Measurements from ENCODE around the gene IL2RA.

DNA sequence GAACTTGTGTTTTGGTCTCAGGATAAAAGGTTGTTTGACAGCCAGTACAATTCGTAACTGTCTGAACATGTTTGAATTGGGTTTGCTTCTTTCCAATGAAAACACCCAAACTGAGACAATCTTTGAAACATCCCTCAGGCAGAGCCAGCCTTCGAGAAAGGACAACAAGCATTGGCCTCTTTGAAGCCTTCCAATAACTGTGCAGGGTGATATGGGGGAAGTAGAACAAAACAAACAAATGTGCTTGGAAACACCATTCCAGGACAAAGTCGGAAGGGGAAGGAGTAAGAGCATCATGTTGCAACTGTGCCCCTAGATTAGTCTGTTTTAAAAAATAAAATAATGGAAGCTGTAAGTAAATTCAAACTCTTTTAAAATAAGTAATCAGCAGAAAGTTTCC is 39.5 kb downstream of the IL2RA start:
- TF ChIP-seq CTCF (conservative IDR thresholded peaks at IDR 0.05) (no peak), ZFX (IDR thresholded peaks at IDR 0.05) (no peak)

Data from C4-2B (cell line).